SK-MEL-5 (cell line): ENCODE data around the gene DNAJC4. TPM values are rescaled to one million over a fixed set of nuclear protein-coding genes. Genes with fewer than 3 reads are reported as not detected.

Experiments used
- DNase-seq: peaks from one replicate; pipeline ENCODE4 v3.0.0-alpha.2; 2016; ENCODE audit warnings: low read depth, low spot score
- in situ Hi-C: cut with HindIII; loops from 2 replicates; pipeline ENCODE4 v1.10.0; 2016; ENCODE audit warnings: low sequenced_read_pairs, high pct_unique_total_duplicates, low pct_unique_long_range_greater_than_20kb
- total RNA-seq: library from RNA; depleted of rRNA; stranded (reverse); fragments of >200 nt; shearing (Covaris generic); gene quantifications from 2 replicates; pipeline ENCODE4 v1.2.3, GENCODE V29; 2014

The DNAJC4 gene
- total RNA-seq, 1 experiment from 2014 or later, result 6.5 TPM

DNA sequence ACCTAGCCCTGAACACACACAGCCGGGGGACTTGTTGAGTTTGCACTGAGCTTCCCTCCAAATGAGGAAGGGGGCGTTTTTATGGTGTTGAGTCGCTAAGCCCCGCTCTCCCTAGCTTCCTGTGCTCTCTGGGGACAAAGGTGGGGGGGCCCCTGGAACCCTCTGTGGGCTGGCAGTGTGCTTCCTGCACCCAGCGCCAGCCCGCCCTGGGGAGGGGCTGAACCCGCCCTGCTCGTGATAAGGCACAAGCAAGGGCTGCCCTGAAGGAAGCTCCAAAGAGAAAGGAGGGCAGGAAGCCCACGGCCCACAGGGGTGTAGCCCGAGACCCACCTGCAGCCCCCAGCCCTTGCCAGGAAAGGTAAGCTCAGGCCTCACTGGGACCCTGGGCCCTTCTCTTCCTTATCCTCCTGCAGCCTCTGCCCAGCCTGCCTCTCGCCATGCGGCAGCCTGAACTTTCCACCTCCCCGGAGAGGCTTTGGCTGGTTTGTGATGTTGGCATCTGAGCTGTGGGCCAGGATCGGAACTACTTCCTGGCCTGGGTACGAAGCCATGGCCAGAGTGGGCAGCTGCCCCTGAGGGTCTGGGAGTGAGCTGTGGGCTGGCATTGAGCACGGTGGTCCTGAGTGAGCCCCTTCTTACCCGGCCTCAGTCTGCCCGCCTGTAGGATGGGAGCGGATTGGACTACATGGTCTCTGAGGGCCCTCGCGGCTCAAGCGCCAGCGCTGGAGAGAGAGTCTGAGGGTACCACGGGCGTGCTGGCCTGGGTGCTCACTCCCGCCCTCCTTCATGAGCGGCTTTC lies 23.7 kb upstream of the DNAJC4 start, which contains the start of gene FERMT3:
FERMT3 (plus strand) TSS at position 265 of the 799 bp plus-strand sequence. CDS start 644 bp downstream, outside the sequence.
- no peak for DNase-seq
- in situ Hi-C loops, result no loop called here

DNA sequence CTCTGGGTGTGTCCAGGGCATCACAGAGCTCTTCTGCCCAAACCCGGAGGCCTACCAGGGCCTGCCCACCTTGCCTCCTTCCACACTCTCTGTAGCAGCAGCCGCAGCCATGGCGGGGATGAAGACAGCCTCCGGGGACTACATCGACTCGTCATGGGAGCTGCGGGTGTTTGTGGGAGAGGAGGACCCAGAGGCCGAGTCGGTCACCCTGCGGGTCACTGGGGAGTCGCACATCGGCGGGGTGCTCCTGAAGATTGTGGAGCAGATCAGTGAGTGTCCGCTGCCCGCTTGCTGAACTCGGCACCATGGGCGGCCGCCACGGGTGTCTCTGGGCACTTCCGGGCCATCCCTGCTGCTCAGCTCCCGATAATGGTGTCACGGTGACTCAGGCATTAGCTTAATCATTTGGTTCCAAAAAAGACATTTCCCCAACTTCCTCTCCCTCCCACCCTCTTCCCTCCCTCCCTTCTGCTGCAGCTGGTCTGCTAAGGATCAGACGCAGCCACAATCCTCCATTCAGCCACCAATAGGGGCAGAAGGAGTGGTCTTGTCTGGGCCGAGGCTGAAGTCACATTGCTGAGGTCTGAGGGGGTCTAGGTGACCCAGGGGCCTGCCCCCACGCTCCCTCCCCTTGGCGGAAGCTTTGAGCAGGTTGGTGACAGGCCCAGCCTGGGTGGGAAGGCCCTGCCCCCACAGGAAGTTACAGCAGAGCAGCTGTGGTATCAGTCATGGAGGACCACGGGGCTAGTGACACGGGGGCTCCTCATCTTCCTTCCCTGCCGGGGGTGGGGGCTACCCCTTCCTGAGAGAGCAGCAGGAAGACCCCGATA lies 22.9 kb upstream of the DNAJC4 start:
- in situ Hi-C loops, result no loop called here
- DNase-seq, result no peak

DNA sequence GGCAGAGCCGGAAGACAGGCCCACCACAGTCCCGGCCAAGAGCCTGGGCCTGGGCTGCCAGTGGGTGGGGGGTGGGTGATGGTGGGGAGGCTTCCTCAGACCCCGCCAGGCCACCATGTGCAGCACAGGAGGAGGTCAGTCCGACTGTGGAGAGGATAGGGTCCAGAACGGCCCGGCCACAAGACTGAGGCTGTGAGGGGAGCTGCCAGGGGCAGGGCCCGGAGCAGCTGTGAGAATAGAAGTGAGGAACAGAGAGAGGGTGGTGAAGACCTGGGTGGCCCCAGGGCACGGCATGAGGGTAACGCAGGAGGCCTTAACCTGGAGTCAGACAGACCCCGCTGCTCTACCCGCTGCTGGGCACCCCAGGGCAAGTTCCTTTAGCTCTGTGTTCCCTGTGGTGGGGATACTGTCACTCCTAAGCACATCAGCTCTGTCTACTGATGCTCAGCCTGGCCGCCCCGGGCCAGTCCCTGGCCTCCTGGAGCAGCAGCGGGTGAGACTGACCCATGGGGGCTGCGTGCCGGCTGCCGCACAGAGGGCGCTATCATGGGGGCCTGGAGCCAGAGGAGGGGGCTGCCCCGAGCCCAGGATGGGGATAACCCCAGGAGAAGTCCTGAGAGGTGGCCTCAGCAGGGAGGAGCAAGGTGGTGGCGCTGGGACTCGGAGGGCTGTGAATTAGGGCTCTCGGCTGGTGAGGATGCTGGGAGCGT lies 22.1 kb upstream of the DNAJC4 start:
- in situ Hi-C loops, result no loop called here

DNA sequence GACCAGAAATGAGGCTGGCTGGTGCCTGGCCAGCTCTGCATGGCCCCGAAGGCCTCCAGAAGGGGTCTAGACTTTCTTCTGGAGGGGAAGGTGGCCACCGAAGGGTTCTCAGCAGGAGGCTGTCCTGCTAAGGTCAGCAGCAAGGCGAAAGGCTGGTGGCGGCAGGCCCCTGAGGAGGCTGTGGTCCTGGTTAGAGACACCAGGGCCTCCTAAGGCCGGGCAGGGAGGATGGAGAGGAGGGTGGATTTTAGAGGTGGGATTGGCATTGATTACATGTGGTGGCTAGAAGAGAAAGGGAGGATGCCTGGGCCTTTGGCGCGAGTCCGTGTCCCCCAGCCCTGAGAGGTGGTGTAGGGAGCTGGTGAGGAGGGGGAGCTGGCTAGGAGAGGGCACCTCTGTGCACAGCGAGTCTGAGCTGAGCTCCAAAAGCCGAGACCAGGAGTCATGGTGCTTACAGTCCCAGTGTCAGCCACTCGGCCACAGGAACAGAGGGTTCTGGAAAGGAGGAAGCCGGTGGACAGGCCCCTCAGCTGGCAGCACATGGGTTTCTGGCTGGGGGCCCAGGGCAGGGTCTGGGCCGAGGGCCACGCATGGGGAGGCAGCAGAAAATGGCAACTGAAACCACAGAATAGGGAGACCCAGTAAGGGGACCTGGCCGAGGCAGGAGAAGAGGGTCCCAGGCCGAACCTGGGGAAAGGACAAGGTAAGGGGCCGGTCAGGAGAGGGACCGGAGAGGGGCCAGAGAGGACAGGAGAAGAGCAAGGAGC lies 21.4 kb upstream of the DNAJC4 start:
- DNase-seq, result no peak
- in situ Hi-C loops, result no loop called here

More for the DNA sequence above, 22.1 kb upstream of the DNAJC4 start:
- no peak for DNase-seq

DNA sequence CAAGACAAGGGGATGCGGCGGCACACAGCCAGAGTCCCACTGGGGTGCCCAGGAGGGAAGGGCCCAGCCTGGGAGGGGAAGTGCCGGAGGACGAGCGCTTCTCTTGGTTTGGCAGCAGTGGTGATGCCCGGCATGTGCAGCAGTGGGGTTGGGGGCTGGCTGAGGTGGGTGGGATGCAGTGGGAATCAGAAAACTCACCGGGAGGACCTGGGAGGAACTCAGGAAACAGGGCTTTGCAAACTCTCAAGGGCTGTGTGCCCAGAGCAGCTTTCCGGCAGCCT lies 20.8 kb upstream of the DNAJC4 start:
- in situ Hi-C loops, result no loop called here
- no peak for DNase-seq

- in situ Hi-C loops, result no loop called here
- DNase-seq, result no peak
Observed at GRCh38 chr11:64210301-64211020, 19.9 kb upstream of the DNAJC4 start.

- in situ Hi-C loops, result no loop called here
- no peak for DNase-seq
Observed at GRCh38 chr11:64211181-64211872, 19.0 kb upstream of the DNAJC4 start.

DNA sequence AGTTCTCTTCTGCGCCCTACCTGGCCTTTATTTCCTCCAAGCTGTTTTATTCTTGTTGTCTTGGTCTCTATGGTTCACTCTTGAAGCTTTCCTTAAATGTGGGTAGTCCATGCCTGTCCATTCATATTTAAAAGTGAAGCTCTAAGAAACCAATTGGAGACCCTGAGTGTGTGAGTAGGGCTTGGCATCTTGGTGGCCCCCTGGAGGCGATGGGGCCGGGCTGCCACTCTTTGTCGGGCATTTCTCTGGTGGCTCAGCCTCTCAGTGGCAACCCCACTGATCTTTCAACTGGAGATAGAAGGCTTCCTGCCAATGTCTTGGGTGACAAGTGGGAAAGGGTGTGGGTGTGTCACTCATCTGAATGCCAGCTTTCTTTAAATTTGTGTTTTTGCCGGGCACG lies 13.5 kb upstream of the DNAJC4 start:
- in situ Hi-C loops, result no loop called here
- DNase-seq, result no peak

DNA sequence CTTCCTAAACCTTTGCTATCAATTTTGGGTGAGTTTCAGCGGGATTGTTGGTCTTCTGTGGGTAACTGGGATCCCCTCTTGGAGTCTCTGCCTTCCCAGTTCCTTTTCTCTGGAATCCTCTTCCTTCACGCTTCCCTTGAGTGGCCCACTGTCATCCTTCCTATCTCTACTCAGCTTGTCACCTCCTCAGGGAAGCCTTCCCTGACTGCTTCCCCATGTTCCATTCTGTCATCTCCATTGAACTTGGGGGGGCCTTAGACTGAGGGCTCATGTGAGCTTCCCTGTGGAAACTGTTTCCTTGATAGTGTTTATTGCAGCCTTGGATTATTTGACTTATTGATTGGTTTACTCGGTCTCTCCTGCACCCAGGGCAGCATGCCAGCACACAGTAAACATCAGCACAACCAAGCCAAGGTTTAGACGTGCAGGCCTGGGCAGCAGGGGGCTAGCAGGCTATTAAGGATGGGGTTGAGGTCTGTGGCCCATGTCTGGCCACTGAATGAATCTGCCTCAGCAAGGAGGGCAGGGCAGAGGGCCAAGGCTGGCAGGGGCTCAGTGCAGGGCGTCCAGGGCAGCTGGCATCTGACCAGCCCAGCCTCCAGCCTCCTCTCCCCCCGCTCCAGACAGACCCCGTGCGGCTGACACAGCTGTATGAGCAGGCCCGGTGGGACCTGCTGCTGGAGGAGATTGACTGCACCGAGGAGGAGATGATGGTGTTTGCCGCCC lies 11.6 kb upstream of the DNAJC4 start:
- no peak for DNase-seq
- in situ Hi-C loops, result no loop called here

GRCh38 chr11:64219354-64219684 lies 11.0 kb upstream of the DNAJC4 start:
- in situ Hi-C loops, result no loop called here
- DNase-seq, result no peak

DNA sequence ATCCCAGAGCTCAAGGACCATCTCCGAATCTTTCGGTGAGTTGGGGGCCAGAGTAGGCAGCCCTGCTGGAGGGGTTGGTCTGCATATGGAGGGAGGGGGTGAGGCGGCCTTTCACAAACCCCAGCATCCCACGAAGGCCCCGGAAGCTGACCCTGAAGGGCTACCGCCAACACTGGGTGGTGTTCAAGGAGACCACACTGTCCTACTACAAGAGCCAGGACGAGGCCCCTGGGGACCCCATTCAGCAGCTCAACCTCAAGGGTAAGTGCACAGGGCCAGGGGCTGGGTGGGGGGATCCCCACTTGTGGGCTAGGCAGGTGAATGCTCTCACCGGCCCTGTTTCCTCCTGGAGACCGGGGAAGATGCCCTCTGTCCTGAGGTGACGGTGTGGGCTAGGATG lies 10.6 kb upstream of the DNAJC4 start:
- DNase-seq, result no peak
- in situ Hi-C loops, result no loop called here

DNA sequence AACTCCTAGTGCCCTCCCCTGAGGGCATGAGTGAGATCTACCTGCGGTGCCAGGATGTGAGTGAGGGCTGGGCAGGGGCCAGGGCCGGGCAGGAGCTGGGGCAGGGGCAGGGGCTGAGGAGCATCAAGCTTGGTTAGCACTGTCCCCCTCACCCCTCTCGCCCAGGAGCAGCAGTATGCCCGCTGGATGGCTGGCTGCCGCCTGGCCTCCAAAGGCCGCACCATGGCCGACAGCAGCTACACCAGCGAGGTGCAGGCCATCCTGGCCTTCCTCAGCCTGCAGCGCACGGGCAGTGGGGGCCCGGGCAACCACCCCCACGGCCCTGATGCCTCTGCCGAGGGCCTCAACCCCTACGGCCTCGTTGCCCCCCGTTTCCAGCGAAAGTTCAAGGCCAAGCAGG lies 10.1 kb upstream of the DNAJC4 start:
- in situ Hi-C loops, result no loop called here
- no peak for DNase-seq

DNA sequence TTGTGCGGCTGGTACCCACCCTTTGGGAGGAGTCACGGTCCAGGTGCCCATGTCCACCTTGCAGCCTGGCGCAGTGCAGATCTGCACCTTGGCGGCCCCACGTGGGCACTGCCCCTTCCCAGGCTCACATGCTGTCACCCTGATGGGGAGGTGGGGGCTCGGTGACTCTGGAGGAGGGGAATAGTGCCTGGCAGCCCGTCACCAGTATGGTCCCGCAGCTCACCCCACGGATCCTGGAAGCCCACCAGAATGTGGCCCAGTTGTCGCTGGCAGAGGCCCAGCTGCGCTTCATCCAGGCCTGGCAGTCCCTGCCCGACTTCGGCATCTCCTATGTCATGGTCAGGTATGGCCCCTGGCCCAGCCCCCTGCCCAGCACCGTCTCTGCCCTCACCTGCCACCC lies 9.6 kb upstream of the DNAJC4 start:
- no peak for DNase-seq
- in situ Hi-C loops, result no loop called here

GRCh38 chr11:64222651-64223000 lies 7.7 kb upstream of the DNAJC4 start:
- no peak for DNase-seq
- in situ Hi-C loops, result no loop called here

DNA sequence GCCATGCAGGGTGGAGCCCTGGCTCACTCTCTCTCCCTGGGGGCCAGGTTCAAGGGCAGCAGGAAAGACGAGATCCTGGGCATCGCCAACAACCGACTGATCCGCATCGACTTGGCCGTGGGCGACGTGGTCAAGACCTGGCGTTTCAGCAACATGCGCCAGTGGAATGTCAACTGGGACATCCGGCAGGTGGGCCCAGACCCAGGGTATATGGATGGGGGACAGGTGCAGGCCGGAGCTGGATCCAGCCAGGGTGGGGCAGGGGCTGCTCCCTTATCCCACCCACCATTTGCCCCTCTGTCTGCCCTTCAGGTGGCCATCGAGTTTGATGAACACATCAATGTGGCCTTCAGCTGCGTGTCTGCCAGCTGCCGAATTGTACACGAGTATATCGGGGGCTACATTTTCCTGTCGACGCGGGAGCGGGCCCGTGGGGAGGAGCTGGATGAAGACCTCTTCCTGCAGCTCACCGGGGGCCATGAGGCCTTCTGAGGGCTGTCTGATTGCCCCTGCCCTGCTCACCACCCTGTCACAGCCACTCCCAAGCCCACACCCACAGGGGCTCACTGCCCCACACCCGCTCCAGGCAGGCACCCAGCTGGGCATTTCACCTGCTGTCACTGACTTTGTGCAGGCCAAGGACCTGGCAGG lies 7.2 kb upstream of the DNAJC4 start:
- DNase-seq, result no peak
- in situ Hi-C loops, result no loop called here
